Lower leg skin (tissue), 4 donors: ENCODE data around the gene VAV2. TPM values are rescaled to one million over a fixed set of nuclear protein-coding genes. Genes with fewer than 3 reads are reported as not detected.
A peak's percentile ranks its signal among the peaks of the same experiment; 100 is the strongest.

Source experiments
- DNase-seq, 2 donors: peaks; one replicate each; pipeline ENCODE4 v3.0.0-alpha.2; 2019; ENCODE audit warnings: low spot score in 2 of 2
- H3K4me3 ChIP-seq: fragments of 200-600 bp; sonication (generic); 2 replicates; pipeline ENCODE4 v1.5.1; 2017; ENCODE audit warnings: mild to moderate bottlenecking, low read depth; ENCODE audit not compliant: poor library complexity, severe bottlenecking
- CTCF ChIP-seq, 3 donors: fragments of 450-650 bp; IDR thresholded peaks; one replicate each; pipeline ENCODE4 v1.5.1; 2016; ENCODE audit warnings: antibody characterized with exemption in 3 of 3, mild to moderate bottlenecking in 3 of 3, moderate library complexity in 2 of 3
- POLR2A ChIP-seq, 2 donors: fragments of 450-650 bp; IDR thresholded peaks; one replicate each; pipeline ENCODE4 v1.6.1; 2016 to 2017; ENCODE audit warnings: antibody characterized with exemption in 2 of 2, mild to moderate bottlenecking in 1 of 2, moderate library complexity in 1 of 2
- WGBS, 2 donors: methylation state at CpG; one replicate each; pipeline ENCODE4 v1.1.5; 2018; 5-methylcytosine and 5-hydroxymethylcytosine counted together
- intact Hi-C: fragments of 100-400 bp; cut with DNase I; formaldehyde crosslinking; loops from one replicate; pipeline ENCODE4 v1.15.0; 2023; ENCODE audit warnings: low total_unique reads
- total RNA-seq, 4 donors: library from RNA; depleted of rRNA; stranded (reverse); fragments of >200 nt; gene quantifications; one replicate each; pipeline ENCODE4 v1.1.0, GENCODE V29; 2016

The VAV2 gene
- total RNA-seq, 4 donors from 2014 or later, result 6.8 to 9.1 (median 7.5) TPM

GRCh38 chr9:133944746-133945135, 47.4 kb downstream of the VAV2 start:
- DNase-seq, result peak in 1 of 2 donors; percentile 31

GRCh38 chr9:133943781-133944745, 48.1 kb downstream of the VAV2 start:
- intact Hi-C loops, result no loop called here
- 82 to 86% methylated on average over 22 to 27 of the region's 30 CpGs for WGBS, 2 donors

More at GRCh38 chr9:133944746-133945135, 47.4 kb downstream of the VAV2 start:
- H3K4me3 ChIP-seq, result no peak overlapping the region
- intact Hi-C loops, result no loop called here
- TF ChIP-seq POLR2A (IDR thresholded peaks at IDR 0.05) (no peak), CTCF (IDR thresholded peaks at IDR 0.05) (no peak)
- 67 to 83% methylated on average over 9 to 14 of the region's 14 CpGs for WGBS, 2 donors

GRCh38 chr9:133943036-133943780, 48.9 kb downstream of the VAV2 start:
- DNase-seq, result no peak
- no peak for TF ChIP-seq POLR2A (IDR thresholded peaks at IDR 0.05)
- no peak for TF ChIP-seq CTCF (IDR thresholded peaks at IDR 0.05)
- WGBS, 2 donors, result 89 to 93% methylated on average over 14 to 17 of the region's 17 CpGs
- intact Hi-C loops, result no loop called here
- H3K4me3 ChIP-seq, result no peak overlapping the region

More at GRCh38 chr9:133943781-133944745, 48.1 kb downstream of the VAV2 start:
- no peak for DNase-seq
- no peak overlapping the region for H3K4me3 ChIP-seq
- TF ChIP-seq POLR2A (IDR thresholded peaks at IDR 0.05) (no peak), CTCF (IDR thresholded peaks at IDR 0.05) (no peak)

GRCh38 chr9:133942206-133942975, 49.7 kb downstream of the VAV2 start:
- no peak overlapping the region for H3K4me3 ChIP-seq
- DNase-seq, result no peak
- intact Hi-C loops, result no loop called here
- TF ChIP-seq POLR2A (IDR thresholded peaks at IDR 0.05) (no peak), CTCF (IDR thresholded peaks at IDR 0.05) (no peak)
- 76 to 81% methylated on average over 27 of the region's 27 CpGs for WGBS, 2 donors

- no peak for DNase-seq
- WGBS, 2 donors, result 87 to 98% methylated on average over 11 to 12 of the region's 12 CpGs
- no peak for TF ChIP-seq CTCF (IDR thresholded peaks at IDR 0.05)
- TF ChIP-seq POLR2A (IDR thresholded peaks at IDR 0.05), result no peak
- H3K4me3 ChIP-seq, result no peak overlapping the region
- intact Hi-C loops, result no loop called here
Measured at GRCh38 chr9:133939845-133940244, 52.3 kb downstream of the VAV2 start.
